Progenitor cell of endocrine pancreas (in vitro differentiated cells): ENCODE measurements around the gene PDE1A. TPM values are rescaled to one million over a fixed set of nuclear protein-coding genes. Genes with fewer than 3 reads are reported as not detected.

ENCODE experiments used
- DNase-seq: peaks from one replicate; pipeline ENCODE4 v3.0.0; 2021; ENCODE audit warnings: low spot score; ENCODE audit not compliant: unreplicated experiment
- H3K27ac Mint-ChIP-seq: 2 replicates; pipeline ENCODE4 v1.8.0; 2021; ENCODE audit warnings: mild to moderate bottlenecking, moderate library complexity, mixed read lengths
- H3K27me3 Mint-ChIP-seq: 2 replicates; pipeline ENCODE4 v1.8.0; 2021; ENCODE audit warnings: mixed read lengths
- H3K36me3 Mint-ChIP-seq: 2 replicates; pipeline ENCODE4 v1.8.0; 2022; ENCODE audit warnings: mixed read lengths; ENCODE audit not compliant: insufficient read depth
- H3K4me1 Mint-ChIP-seq: 2 replicates; pipeline ENCODE4 v1.8.0; 2021; ENCODE audit warnings: low read depth, mixed read lengths
- H3K4me3 Mint-ChIP-seq: 2 replicates; pipeline ENCODE4 v1.8.0; 2021; ENCODE audit warnings: low read depth, mild to moderate bottlenecking, moderate library complexity, mixed read lengths
- H3K9me3 Mint-ChIP-seq: 2 replicates; pipeline ENCODE4 v1.8.0; 2021; ENCODE audit warnings: low read depth, mixed read lengths
- CTCF ChIP-seq: fragments of 200-600 bp; sonication (generic); IDR thresholded peaks from one replicate; pipeline ENCODE4 v1.5.0; 2021; ENCODE audit warnings: antibody characterized with exemption, mild to moderate bottlenecking; ENCODE audit not compliant: unreplicated experiment
- long read RNA-seq: library from polyadenylated mRNA; unstranded; transcript quantifications from one replicate; pipeline ENCODE4 v2.0.0, GENCODE V29; 2020
- total RNA-seq: library from RNA; stranded (reverse); gene quantifications from 2 replicates; pipeline ENCODE4 v1.2.1, GENCODE V29; 2021

PDE1A gene
- 2.9 and 3.3 TPM in 2 replicates for total RNA-seq
- long read RNA-seq, partial matches to known transcripts, result 3 of 4 reads
- long read RNA-seq, other reads (novel, unspliced or antisense), result 1 of 4 reads

- peaks cover 4% of the 10 kb centered on the region for H3K9me3 Mint-ChIP-seq
- peaks cover 16% of the 10 kb centered on the region for H3K4me1 Mint-ChIP-seq
- DNase-seq, result no peak
- H3K4me3 Mint-ChIP-seq, result no peak within 1 kb of the TSS
- no peaks in the 10 kb centered on the region for H3K36me3 Mint-ChIP-seq
- peak within 1 kb of the TSS; percentile 71 for H3K27ac Mint-ChIP-seq
- H3K27me3 Mint-ChIP-seq, result no peaks in the 10 kb centered on the region
- no peak for TF ChIP-seq CTCF
These were observed at the start of gene PDE1A for GRCh38 chr2:182426918-182427240. Gene PDE1A (minus strand): TSS chr2:182427036.

GRCh38 chr2:182473635-182474034 lies 46.8 kb upstream of the PDE1A start:
- Mint-ChIP-seq H3K27me3 (no peaks in the 10 kb centered on the region), H3K36me3 (no peaks in the 10 kb centered on the region), H3K9me3 (peaks cover 19% of the 10 kb centered on the region), H3K4me3 (no peak overlapping the region), H3K27ac (no peak overlapping the region), H3K4me1 (no peaks in the 10 kb centered on the region)
- no peak for TF ChIP-seq CTCF
- no peak for DNase-seq

DNA sequence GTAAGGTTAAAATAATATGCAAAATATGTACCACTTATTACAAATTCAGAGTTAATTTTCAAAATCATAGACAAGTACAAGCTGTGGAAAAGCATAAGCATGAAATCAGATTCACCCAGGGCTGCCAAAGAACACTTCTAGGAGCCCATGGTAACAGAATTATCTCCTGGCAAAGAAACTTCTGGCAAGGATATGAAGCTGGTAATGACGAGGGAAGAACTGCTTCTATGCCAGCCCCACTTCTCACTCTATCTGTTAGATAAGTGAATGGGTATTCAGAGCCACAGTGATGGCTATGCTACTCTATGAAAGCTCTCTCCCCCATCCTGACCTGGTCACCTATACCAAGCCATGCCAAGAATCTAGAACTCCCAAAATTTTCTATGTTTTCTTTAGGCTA lies 36.9 kb upstream of the PDE1A start:
- no peaks in the 10 kb centered on the region for H3K36me3 Mint-ChIP-seq
- peaks cover 2% of the 10 kb centered on the region for H3K27me3 Mint-ChIP-seq
- no peak for DNase-seq
- H3K27ac Mint-ChIP-seq, result no peak overlapping the region
- H3K4me1 Mint-ChIP-seq, result no peaks in the 10 kb centered on the region
- no peak overlapping the region for H3K4me3 Mint-ChIP-seq
- TF ChIP-seq CTCF, result no peak
- H3K9me3 Mint-ChIP-seq, result peaks cover 6% of the 10 kb centered on the region

- Mint-ChIP-seq H3K9me3 (no peaks in the 10 kb centered on the region), H3K27ac (no peak overlapping the region)
These were observed 29.9 kb upstream of the PDE1A start for GRCh38 chr2:182456784-182457183.

DNA sequence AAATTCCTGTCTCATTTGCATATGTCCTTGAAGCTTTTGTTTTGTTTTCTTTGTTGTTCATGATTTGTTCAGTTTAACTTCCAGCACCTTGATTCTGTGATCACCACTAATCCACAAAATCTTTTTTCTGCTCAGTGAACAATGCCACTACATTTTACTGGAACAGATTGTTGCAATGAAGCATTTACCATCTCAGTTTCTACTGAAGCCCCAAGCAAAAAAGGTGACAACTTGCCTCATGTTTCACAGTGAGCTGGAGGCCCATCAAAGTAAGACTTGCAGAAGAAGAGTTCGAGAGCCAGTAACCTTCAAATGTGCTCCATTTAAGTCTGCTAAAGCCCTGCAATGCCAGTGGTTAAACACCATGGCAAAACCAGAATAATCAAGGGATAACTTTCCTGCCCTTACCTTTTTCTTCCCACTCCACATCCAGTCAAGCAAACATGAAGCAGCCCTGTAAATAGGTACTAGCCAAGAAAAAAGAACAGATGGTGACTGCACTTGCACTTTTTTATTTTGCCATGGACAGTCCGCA lies 25.7 kb upstream of the PDE1A start:
- H3K4me1 Mint-ChIP-seq, result peaks cover 3% of the 10 kb centered on the region
- no peaks in the 10 kb centered on the region for H3K9me3 Mint-ChIP-seq
- no peaks in the 10 kb centered on the region for H3K27me3 Mint-ChIP-seq
- DNase-seq, result no peak
- H3K4me3 Mint-ChIP-seq, result no peak overlapping the region
- no peak for TF ChIP-seq CTCF
- H3K36me3 Mint-ChIP-seq, result no peaks in the 10 kb centered on the region
- no peak overlapping the region for H3K27ac Mint-ChIP-seq

More at GRCh38 chr2:182456784-182457183, 29.9 kb upstream of the PDE1A start:
- Mint-ChIP-seq H3K36me3 (no peaks in the 10 kb centered on the region), H3K4me3 (no peak overlapping the region), H3K27me3 (no peaks in the 10 kb centered on the region), H3K4me1 (no peaks in the 10 kb centered on the region)
- no peak for DNase-seq
- no peak for TF ChIP-seq CTCF
